Measurements from ENCODE around the gene CYTH2.

CYTH2 gene

GRCh38 chr19:48502350-48503018 is 33.3 kb downstream of the CYTH2 start:
- Histone ChIP-seq H3K4me3 (ENCODE audit: low read length) (peak overlapping the region; percentile 54), H4K20me1 (ENCODE audit: control insufficient read depth, insufficient read depth, low read depth, low read length) (no peaks in the 10 kb centered on the region), H3K27ac (ENCODE audit: low read depth, low read length) (no peak overlapping the region)

GRCh38 chr19:48506138-48506733 is 37.1 kb downstream of the CYTH2 start:
- no peak overlapping the region for H3K4me3 ChIP-seq (ENCODE audit: low read length)
- H3K4me2 ChIP-seq (ENCODE audit: low read length): no peak overlapping the region
- H3K4me1 ChIP-seq (ENCODE audit: control insufficient read depth, low read length): peaks cover 29% of the 10 kb centered on the region
- H3K36me3 ChIP-seq (ENCODE audit: control insufficient read depth, low read length): no peaks in the 10 kb centered on the region
- H3F3A ChIP-seq (ENCODE audit: control insufficient read depth, insufficient read depth): no peaks in the 10 kb centered on the region
- H3K9me3 ChIP-seq (ENCODE audit: control insufficient read depth, insufficient read depth, low read length): no peaks in the 10 kb centered on the region
- TF ChIP-seq CTCF (IDR thresholded peaks at IDR 0.05; ENCODE audit: low read depth, low read length, poor library complexity, severe bottlenecking): peak; percentile 50
- TF ChIP-seq EZH2phosphoT487 (IDR thresholded peaks at IDR 0.05; ENCODE audit: borderline replicate concordance, low read length): no peak
- no peak overlapping the region for H3K27ac ChIP-seq (ENCODE audit: low read depth, low read length)
- no peaks in the 10 kb centered on the region for H3K79me2 ChIP-seq (ENCODE audit: control insufficient read depth, low read length)
- no peaks in the 10 kb centered on the region for H3K27me3 ChIP-seq (ENCODE audit: control insufficient read depth, low read length)
- H3K9me2 ChIP-seq (replicated peaks; ENCODE audit: control insufficient read depth, low read length): no peaks in the 10 kb centered on the region
- H4K20me1 ChIP-seq (ENCODE audit: control insufficient read depth, insufficient read depth, low read depth, low read length): no peaks in the 10 kb centered on the region

More at GRCh38 chr19:48502350-48503018, 33.3 kb downstream of the CYTH2 start:
- no peaks in the 10 kb centered on the region for H3K9me2 ChIP-seq (replicated peaks; ENCODE audit: control insufficient read depth, low read length)
- H3K9me3 ChIP-seq (ENCODE audit: control insufficient read depth, insufficient read depth, low read length): no peaks in the 10 kb centered on the region
- H3K36me3 ChIP-seq (ENCODE audit: control insufficient read depth, low read length): no peaks in the 10 kb centered on the region
- peaks cover 28% of the 10 kb centered on the region for H3K4me1 ChIP-seq (ENCODE audit: control insufficient read depth, low read length)
- H3K4me2 ChIP-seq (ENCODE audit: low read length): peak overlapping the region; percentile 76
- H3K79me2 ChIP-seq (ENCODE audit: control insufficient read depth, low read length): no peaks in the 10 kb centered on the region
- TF ChIP-seq CTCF (IDR thresholded peaks at IDR 0.05; ENCODE audit: low read depth, low read length, poor library complexity, severe bottlenecking) (no peak), EZH2phosphoT487 (IDR thresholded peaks at IDR 0.05; ENCODE audit: borderline replicate concordance, low read length) (no peak)
- peaks cover 9% of the 10 kb centered on the region for H3K27me3 ChIP-seq (ENCODE audit: control insufficient read depth, low read length)
- H3F3A ChIP-seq (ENCODE audit: control insufficient read depth, insufficient read depth): no peaks in the 10 kb centered on the region

- no peaks in the 10 kb centered on the region for H3K36me3 ChIP-seq (ENCODE audit: control insufficient read depth, low read length)
- H3K79me2 ChIP-seq (ENCODE audit: control insufficient read depth, low read length): no peaks in the 10 kb centered on the region
- peaks cover 9% of the 10 kb centered on the region for H3K27me3 ChIP-seq (ENCODE audit: control insufficient read depth, low read length)
- H3K27ac ChIP-seq (ENCODE audit: low read depth, low read length): no peak overlapping the region
- peaks cover 11% of the 10 kb centered on the region for H3F3A ChIP-seq (ENCODE audit: control insufficient read depth, insufficient read depth)
- H4K20me1 ChIP-seq (ENCODE audit: control insufficient read depth, insufficient read depth, low read depth, low read length): peaks cover 2% of the 10 kb centered on the region; the same call in 1 of the 2 replicates
- peaks cover 33% of the 10 kb centered on the region for H3K4me1 ChIP-seq (ENCODE audit: control insufficient read depth, low read length)
- H3K9me3 ChIP-seq (ENCODE audit: control insufficient read depth, insufficient read depth, low read length): no peaks in the 10 kb centered on the region
- no peaks in the 10 kb centered on the region for H3K9me2 ChIP-seq (replicated peaks; ENCODE audit: control insufficient read depth, low read length)
- H3K4me3 ChIP-seq (ENCODE audit: low read length): no peak overlapping the region
- TF ChIP-seq EZH2phosphoT487 (IDR thresholded peaks at IDR 0.05; ENCODE audit: borderline replicate concordance, low read length) (no peak), CTCF (IDR thresholded peaks at IDR 0.05; ENCODE audit: low read depth, low read length, poor library complexity, severe bottlenecking) (no peak)
- no peak overlapping the region for H3K4me2 ChIP-seq (ENCODE audit: low read length)
These were observed 38.8 kb downstream of the CYTH2 start for GRCh38 chr19:48507911-48508439.

Measured in DOHH2 (cell line).